Heart left ventricle (tissue), 13 donors: ENCODE results near the gene HERC4.

Experiments
- POLR2A ChIP-seq, 2 donors: fragments of 450-650 bp; IDR thresholded peaks; one replicate each; pipeline ENCODE4 v1.6.1; 2017; ENCODE audit warnings: antibody characterized with exemption in 2 of 2, mild to moderate bottlenecking in 2 of 2, moderate library complexity in 2 of 2
- TF ChIP-seq, protein P1 (sequence below), 12 donors: fragments of 200-600 bp; sonication (generic) in 4 of 12; IDR thresholded peaks; one replicate each; pipeline versions ENCODE4 v1.5.0 to v1.8.0; 2018 to 2022; ENCODE audit warnings: antibody characterized with exemption in 12 of 12, mild to moderate bottlenecking in 5 of 12
- donor health status: ischemic (EF 13 %, LVEDD 7.1; RV severe dilation, severe dysfunction).
- donor health status: DM: no; HTN: yes; CAD: no.
- donor health status: DM: no; HTN: no; CAD: no.
- donor health status: ischemic (EF 25% LVEDD 6.9; RV normal size, moderate dysfunction).
- donor health status: ischemic (EF 25% LVEDD 5.7; RV mildly dilated, moderate dysfunction).
- donor health status: ischemic (EF 35%, LVEDD 5.7; RV mildly dilated, moderate dysfunction).
- donor health status: nonischemic (EF 11% LVEDD 7.7; RV severe dilation, severe dysfunction).
- donor health status: DM: yes; HTN: yes; CAD: no.
- donor health status: PGD.
- donor health status: ischemic (EF 29% LVEDD 5.4; RV normal size, mild dysfunction).
- donor health status: nonischemic (EF 23%, LVEDD 6.1; RV moderate dilation, normal function).

DNA sequence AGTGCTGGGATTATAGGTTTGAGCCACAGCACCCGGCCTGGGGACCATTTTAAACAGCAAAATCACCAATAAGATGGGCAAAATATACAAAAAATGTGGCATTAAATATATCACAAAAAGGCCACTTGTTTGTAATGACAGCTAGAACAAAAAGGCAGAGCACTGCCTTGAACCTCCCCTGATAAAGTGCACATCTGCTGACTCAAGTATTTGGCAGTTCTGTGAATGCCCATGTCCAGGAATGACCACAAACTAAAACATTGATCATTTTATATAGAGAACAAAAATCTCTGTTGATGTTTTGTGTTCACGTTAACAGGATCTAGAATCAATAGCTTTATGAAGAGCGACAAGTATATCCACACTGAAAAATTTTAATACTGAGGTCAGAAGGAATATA is 21.5 kb downstream of the HERC4 start:
- TF ChIP-seq POLR2A (IDR thresholded peaks at IDR 0.05): no peak
- TF ChIP-seq, protein P1, sequence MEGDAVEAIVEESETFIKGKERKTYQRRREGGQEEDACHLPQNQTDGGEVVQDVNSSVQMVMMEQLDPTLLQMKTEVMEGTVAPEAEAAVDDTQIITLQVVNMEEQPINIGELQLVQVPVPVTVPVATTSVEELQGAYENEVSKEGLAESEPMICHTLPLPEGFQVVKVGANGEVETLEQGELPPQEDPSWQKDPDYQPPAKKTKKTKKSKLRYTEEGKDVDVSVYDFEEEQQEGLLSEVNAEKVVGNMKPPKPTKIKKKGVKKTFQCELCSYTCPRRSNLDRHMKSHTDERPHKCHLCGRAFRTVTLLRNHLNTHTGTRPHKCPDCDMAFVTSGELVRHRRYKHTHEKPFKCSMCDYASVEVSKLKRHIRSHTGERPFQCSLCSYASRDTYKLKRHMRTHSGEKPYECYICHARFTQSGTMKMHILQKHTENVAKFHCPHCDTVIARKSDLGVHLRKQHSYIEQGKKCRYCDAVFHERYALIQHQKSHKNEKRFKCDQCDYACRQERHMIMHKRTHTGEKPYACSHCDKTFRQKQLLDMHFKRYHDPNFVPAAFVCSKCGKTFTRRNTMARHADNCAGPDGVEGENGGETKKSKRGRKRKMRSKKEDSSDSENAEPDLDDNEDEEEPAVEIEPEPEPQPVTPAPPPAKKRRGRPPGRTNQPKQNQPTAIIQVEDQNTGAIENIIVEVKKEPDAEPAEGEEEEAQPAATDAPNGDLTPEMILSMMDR (IDR thresholded peaks at IDR 0.05): no peak
